HEK293 (cell line): ENCODE results near the gene RO60.

Source experiments
- TCF7L2 ChIP-seq: IDR thresholded peaks from 2 replicates; pipeline ENCODE4 v1.6.1; 2011; ENCODE audit warnings: low read depth, mild to moderate bottlenecking, inconsistent platforms, low read length, moderate library complexity, borderline replicate concordance
- ZNF10 ChIP-seq: fragments of 450-650 bp; formaldehyde crosslinking; IDR thresholded peaks from 2 replicates; pipeline ENCODE4 v1.5.1; 2017; ENCODE audit warnings: missing biosample characterization, missing genetic modification characterization
- ZNF416 ChIP-seq: fragments of 450-650 bp; formaldehyde crosslinking; IDR thresholded peaks from 2 replicates; pipeline ENCODE4 v1.5.1; 2016; ENCODE audit warnings: missing biosample characterization, missing genetic modification characterization
- ZNF558 ChIP-seq: fragments of 450-650 bp; formaldehyde crosslinking; IDR thresholded peaks from 2 replicates; pipeline ENCODE4 v1.5.1; 2016; ENCODE audit warnings: missing biosample characterization, missing genetic modification characterization

DNA sequence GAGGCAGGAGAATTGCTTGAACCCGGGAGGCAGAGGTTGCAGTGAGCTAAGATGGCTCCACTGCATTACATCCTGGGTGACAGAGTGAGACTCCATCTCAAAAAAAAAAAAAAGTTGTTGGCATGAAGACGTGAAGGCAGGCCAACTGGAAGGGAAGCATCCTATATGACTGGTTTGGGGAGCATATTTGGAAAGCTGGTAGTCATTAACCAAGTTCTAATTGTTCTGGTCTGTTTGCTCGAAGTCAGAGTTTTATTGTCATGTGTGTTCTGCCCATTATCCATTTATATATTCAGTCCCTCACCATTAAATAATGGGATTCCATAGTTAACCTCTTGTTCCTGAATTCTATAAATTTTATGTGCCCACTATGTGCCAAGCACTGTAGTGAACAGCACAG is 49.1 kb downstream of the RO60 start:
- TF ChIP-seq ZNF416 (tag by site-specific recombination) (no peak), TCF7L2 (no peak), ZNF10 (tag by site-specific recombination) (no peak), ZNF558 (tag by site-specific recombination) (no peak)
